MG63 (cell line): ENCODE measurements around the gene TIGD1. TPM values are rescaled to one million over a fixed set of nuclear protein-coding genes. Genes with fewer than 3 reads are reported as not detected.
"Not testable (repeated sequence)": the region's sequence is repeated elsewhere in the genome, so short reads cannot be mapped to it uniquely, and the experiment has no call there.

ENCODE experiments used
- DNase-seq: peaks from one replicate; pipeline ENCODE4 v3.0.0-alpha.2; 2020
- H3K27me3 ChIP-seq: fragments of 250-450 bp; sonication (Bioruptor Pico); 2 replicates; pipeline ENCODE4 v1.5.1; 2020; ENCODE audit warnings: mild to moderate bottlenecking, moderate library complexity
- H3K36me3 ChIP-seq: fragments of 250-450 bp; sonication (Bioruptor Pico); 2 replicates; pipeline ENCODE4 v1.5.1; 2020; ENCODE audit warnings: mild to moderate bottlenecking, moderate library complexity
- H3K4me3 ChIP-seq: fragments of 250-450 bp; sonication (Bioruptor Pico); 2 replicates; pipeline ENCODE4 v1.5.1; 2020; ENCODE audit warnings: mild to moderate bottlenecking, moderate library complexity
- H3K9me3 ChIP-seq: fragments of 250-450 bp; sonication (Bioruptor Pico); 2 replicates; pipeline ENCODE4 v1.5.1; 2020; ENCODE audit warnings: mild to moderate bottlenecking, moderate library complexity
- total RNA-seq: library from RNA; depleted of rRNA; stranded (reverse); fragments of >200 nt; shearing (Covaris generic); gene quantifications from 2 replicates; pipeline ENCODE4 v1.2.3, GENCODE V29; 2014; ENCODE audit warnings: low replicate concordance

TIGD1 gene
- total RNA-seq, 1 experiment from 2014 or later: 6.7 TPM

- no peak overlapping the region for H3K4me3 ChIP-seq
- H3K27me3 ChIP-seq: no peaks in the 10 kb centered on the region
- H3K36me3 ChIP-seq: peaks cover 40% of the 10 kb centered on the region
- no peak for DNase-seq
- H3K9me3 ChIP-seq: no peaks in the 10 kb centered on the region
Observed at GRCh38 chr2:232574674-232575403, 24.5 kb upstream of the TIGD1 start.

GRCh38 chr2:232573771-232574435, 23.5 kb upstream of the TIGD1 start:
- Histone ChIP-seq H3K9me3 (no peaks in the 10 kb centered on the region), H3K36me3 (peaks cover 45% of the 10 kb centered on the region), H3K4me3 (no peak overlapping the region), H3K27me3 (no peaks in the 10 kb centered on the region)
- no peak for DNase-seq

GRCh38 chr2:232573042-232573441, 22.7 kb upstream of the TIGD1 start:
- Histone ChIP-seq H3K4me3 (no peak overlapping the region), H3K36me3 (peaks cover 49% of the 10 kb centered on the region), H3K27me3 (no peaks in the 10 kb centered on the region), H3K9me3 (no peaks in the 10 kb centered on the region)
- no peak for DNase-seq

GRCh38 chr2:232571026-232571474, 20.7 kb upstream of the TIGD1 start:
- H3K27me3 ChIP-seq: no peaks in the 10 kb centered on the region
- DNase-seq: no peak
- H3K36me3 ChIP-seq: peaks cover 68% of the 10 kb centered on the region
- no peak overlapping the region for H3K4me3 ChIP-seq
- no peaks in the 10 kb centered on the region for H3K9me3 ChIP-seq

- not testable (repeated sequence) for H3K9me3 ChIP-seq, H3K4me3 ChIP-seq, H3K27me3 ChIP-seq, DNase-seq
- peaks cover 74% of the 10 kb centered on the region for H3K36me3 ChIP-seq
Observed at GRCh38 chr2:232570481-232570880, 20.1 kb upstream of the TIGD1 start.

GRCh38 chr2:232569541-232569940, 19.2 kb upstream of the TIGD1 start:
- Histone ChIP-seq H3K27me3 (no peaks in the 10 kb centered on the region), H3K4me3 (no peak overlapping the region), H3K36me3 (peaks cover 80% of the 10 kb centered on the region), H3K9me3 (no peaks in the 10 kb centered on the region)
- DNase-seq: no peak

- H3K4me3 ChIP-seq: no peak overlapping the region
- peak; percentile 86 for DNase-seq
- no peaks in the 10 kb centered on the region for H3K27me3 ChIP-seq
- H3K36me3 ChIP-seq: peaks cover 88% of the 10 kb centered on the region
- H3K9me3 ChIP-seq: no peaks in the 10 kb centered on the region
Observed at GRCh38 chr2:232568161-232568560, 17.8 kb upstream of the TIGD1 start.

- no peak for DNase-seq
- H3K9me3 ChIP-seq: no peaks in the 10 kb centered on the region
- H3K36me3 ChIP-seq: peaks cover 87% of the 10 kb centered on the region
- H3K27me3 ChIP-seq: no peaks in the 10 kb centered on the region
- no peak overlapping the region for H3K4me3 ChIP-seq
Observed at GRCh38 chr2:232567721-232568120, 17.4 kb upstream of the TIGD1 start.

- no peak for DNase-seq
Observed at GRCh38 chr2:232563580-232563979, 13.2 kb upstream of the TIGD1 start.

GRCh38 chr2:232562515-232563151, 12.3 kb upstream of the TIGD1 start:
- DNase-seq: no peak
- no peak overlapping the region for H3K4me3 ChIP-seq
- no peaks in the 10 kb centered on the region for H3K27me3 ChIP-seq
- H3K9me3 ChIP-seq: no peaks in the 10 kb centered on the region
- peaks cover 77% of the 10 kb centered on the region for H3K36me3 ChIP-seq

More at GRCh38 chr2:232563580-232563979, 13.2 kb upstream of the TIGD1 start:
- Histone ChIP-seq H3K9me3 (no peaks in the 10 kb centered on the region), H3K27me3 (no peaks in the 10 kb centered on the region), H3K4me3 (no peak overlapping the region), H3K36me3 (peaks cover 76% of the 10 kb centered on the region)

- no peaks in the 10 kb centered on the region for H3K27me3 ChIP-seq
Observed at GRCh38 chr2:232556426-232556825, 6.1 kb upstream of the TIGD1 start.

GRCh38 chr2:232551776-232552175, 1.4 kb upstream of the TIGD1 start:
- no peak for DNase-seq
- Histone ChIP-seq H3K27me3 (no peaks in the 10 kb centered on the region), H3K36me3 (peaks cover 50% of the 10 kb centered on the region), H3K4me3 (peak overlapping the region; percentile 100), H3K9me3 (peaks cover 5% of the 10 kb centered on the region)

More at GRCh38 chr2:232556426-232556825, 6.1 kb upstream of the TIGD1 start:
- no peak for DNase-seq
- H3K4me3 ChIP-seq: no peak overlapping the region
- no peaks in the 10 kb centered on the region for H3K9me3 ChIP-seq
- H3K36me3 ChIP-seq: peaks cover 63% of the 10 kb centered on the region

- Histone ChIP-seq H3K4me3 (peak overlapping the region; percentile 100), H3K9me3 (peaks cover 5% of the 10 kb centered on the region), H3K36me3 (peaks cover 45% of the 10 kb centered on the region), H3K27me3 (no peaks in the 10 kb centered on the region)
- DNase-seq: no peak
Observed at GRCh38 chr2:232551250-232551638, 887 bp upstream of the TIGD1 start.

GRCh38 chr2:232549655-232550353, 553 bp downstream of the TIGD1 start:
- DNase-seq: no peak
- Histone ChIP-seq H3K27me3 (no peaks in the 10 kb centered on the region), H3K9me3 (peaks cover 5% of the 10 kb centered on the region), H3K36me3 (peaks cover 42% of the 10 kb centered on the region), H3K4me3 (peak overlapping the region; percentile 100)

- Histone ChIP-seq H3K27me3 (no peaks in the 10 kb centered on the region), H3K9me3 (peaks cover 5% of the 10 kb centered on the region), H3K36me3 (peaks cover 36% of the 10 kb centered on the region), H3K4me3 (no peak overlapping the region)
- no peak for DNase-seq
Observed at GRCh38 chr2:232547991-232548390, 2.4 kb downstream of the TIGD1 start.

GRCh38 chr2:232545511-232546375, 4.6 kb downstream of the TIGD1 start:
- peaks cover 5% of the 10 kb centered on the region for H3K9me3 ChIP-seq
- DNase-seq: no peak
- H3K36me3 ChIP-seq: peaks cover 24% of the 10 kb centered on the region
- no peak overlapping the region for H3K4me3 ChIP-seq
- H3K27me3 ChIP-seq: no peaks in the 10 kb centered on the region
